GM23248 (cell line): ENCODE measurements around the gene RAI1. TPM values are rescaled to one million over a fixed set of nuclear protein-coding genes. Genes with fewer than 3 reads are reported as not detected.

Experiments used
- DNase-seq: peaks from one replicate; pipeline ENCODE4 v3.0.0-alpha.2; 2015
- H2AFZ ChIP-seq: fragments of 200-600 bp; sonication (generic); 2 replicates; pipeline ENCODE4 v1.6.1; 2016; ENCODE audit warnings: antibody characterized with exemption
- H3F3A ChIP-seq: fragments of 200-600 bp; sonication (generic); 2 replicates; pipeline ENCODE4 v1.6.1; 2016; ENCODE audit warnings: mild to moderate bottlenecking, antibody characterized with exemption, mixed run types; ENCODE audit not compliant: insufficient read depth
- H3K27ac ChIP-seq: fragments of 200-600 bp; sonication (generic); 2 replicates; pipeline ENCODE4 v1.5.1; 2016; ENCODE audit warnings: mild to moderate bottlenecking
- H3K27me3 ChIP-seq: fragments of 200-600 bp; sonication (generic); replicated peaks from 2 replicates; pipeline ENCODE4 v1.6.1; 2016; ENCODE audit warnings: mild to moderate bottlenecking; ENCODE audit not compliant: insufficient read depth
- H3K36me3 ChIP-seq: fragments of 200-600 bp; sonication (generic); 2 replicates; pipeline ENCODE4 v1.6.1; 2016; ENCODE audit warnings: low read depth, mild to moderate bottlenecking
- H3K4me1 ChIP-seq: fragments of 200-600 bp; sonication (generic); 2 replicates; pipeline ENCODE4 v1.6.1; 2016; ENCODE audit warnings: mild to moderate bottlenecking; ENCODE audit not compliant: insufficient read depth
- H3K4me2 ChIP-seq: fragments of 200-600 bp; sonication (generic); one replicate; pipeline ENCODE4 v1.6.1; 2016; ENCODE audit warnings: mild to moderate bottlenecking; ENCODE audit not compliant: unreplicated experiment
- H3K4me3 ChIP-seq: fragments of 200-600 bp; sonication (generic); 2 replicates; pipeline ENCODE4 v1.5.1; 2016; ENCODE audit warnings: mild to moderate bottlenecking
- H3K79me2 ChIP-seq: fragments of 200-600 bp; sonication (generic); 2 replicates; pipeline ENCODE4 v1.6.1; 2016; ENCODE audit warnings: mild to moderate bottlenecking; ENCODE audit not compliant: insufficient read depth
- H3K9ac ChIP-seq: fragments of 200-600 bp; sonication (generic); 2 replicates; pipeline ENCODE4 v1.6.1; 2016; ENCODE audit warnings: mild to moderate bottlenecking
- H3K9me2 ChIP-seq: fragments of 200-600 bp; sonication (generic); 2 replicates; pipeline ENCODE4 v1.6.1; 2016; ENCODE audit warnings: mixed run types, mild to moderate bottlenecking, moderate library complexity; ENCODE audit not compliant: insufficient read depth
- H3K9me3 ChIP-seq: fragments of 200-600 bp; sonication (generic); one replicate; pipeline ENCODE4 v1.6.1; 2017; ENCODE audit warnings: low read depth
- H4K20me1 ChIP-seq: fragments of 200-600 bp; sonication (generic); 2 replicates; pipeline ENCODE4 v1.6.0; 2016; ENCODE audit not compliant: insufficient read depth
- EZH2 ChIP-seq: fragments of 200-600 bp; sonication (generic); IDR thresholded peaks from 2 replicates; pipeline ENCODE4 v1.6.1; 2018; ENCODE audit warnings: antibody characterized with exemption, mild to moderate bottlenecking; ENCODE audit not compliant: insufficient read depth, poor library complexity, severe bottlenecking
- EZH2phosphoT487 ChIP-seq: fragments of 200-600 bp; sonication (generic); IDR thresholded peaks from 2 replicates; pipeline ENCODE4 v1.6.1; 2018; ENCODE audit warnings: antibody characterized with exemption, moderate library complexity, mild to moderate bottlenecking, low read depth; ENCODE audit not compliant: insufficient read depth
- WGBS, 2 experiments: methylation state at CpG; one replicate each; pipeline ENCODE4 v1.1.6; 2015 to 2017; ENCODE audit warnings: low lambda C conversion rate in 2 of 2, low coverage in 1 of 2; ENCODE audit errors: missing lambda C conversion rate in 2 of 2; 5-methylcytosine and 5-hydroxymethylcytosine counted together
- in situ Hi-C: fragments of 300-500 bp; cut with MboI; formaldehyde crosslinking; loops from 2 replicates; pipeline ENCODE4 v1.15.0; 2020
- polyA plus RNA-seq: library from polyadenylated mRNA; unstranded; fragments of >200 nt; fragmentation: Nextera tagmentation; extraction: Ambion mirVana; gene quantifications from 2 replicates; pipeline ENCODE4 v1.2.1, GENCODE V29; 2016
- total RNA-seq: library from RNA; depleted of rRNA; stranded (reverse); fragments of >200 nt; shearing (Covaris generic); gene quantifications from 2 replicates; pipeline ENCODE4 v1.2.3, GENCODE V29; 2014

Gene RAI1
- total and polyA plus RNA-seq, 2 experiments from 2014 or later, result 5.2 to 9.1 TPM

DNA sequence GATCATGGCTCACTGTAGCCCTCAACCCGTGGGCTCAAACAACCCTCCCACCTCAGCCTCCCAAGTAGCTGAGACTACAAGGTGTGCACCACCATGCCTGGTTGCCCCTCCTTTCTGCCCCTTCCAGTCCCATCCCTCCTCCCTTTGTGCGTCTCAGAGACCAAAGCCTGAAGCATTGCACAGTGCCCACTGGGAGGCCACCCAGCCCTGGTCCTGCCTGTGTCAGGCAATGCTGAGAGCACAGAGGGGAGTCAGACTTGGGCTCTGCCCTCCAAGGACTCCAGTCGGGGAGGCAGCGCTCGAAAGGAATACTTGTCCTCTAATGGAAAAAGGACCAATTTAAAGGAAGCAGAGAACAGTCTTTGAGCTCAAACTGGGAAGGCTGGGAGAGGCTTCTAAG, 20.4 kb downstream of the RAI1 start:
- H3K4me3 ChIP-seq, result no peak overlapping the region
- H4K20me1 ChIP-seq, result no peaks in the 10 kb centered on the region
- no peaks in the 10 kb centered on the region for H3K9me2 ChIP-seq
- H3K4me1 ChIP-seq, result peaks cover 13% of the 10 kb centered on the region
- H3K79me2 ChIP-seq, result peaks cover 99% of the 10 kb centered on the region
- no peaks in the 10 kb centered on the region for H3F3A ChIP-seq
- WGBS, 2 experiments, result 86 to 89% methylated on average over 5 of the region's 5 CpGs
- no peak overlapping the region for H3K27ac ChIP-seq
- H3K4me2 ChIP-seq, result no peak overlapping the region
- no peaks in the 10 kb centered on the region for H3K36me3 ChIP-seq
- no peak for TF ChIP-seq EZH2
- no peak for TF ChIP-seq EZH2phosphoT487
- H3K9me3 ChIP-seq, result no peaks in the 10 kb centered on the region
- no peak overlapping the region for H3K9ac ChIP-seq
- in situ Hi-C loops, result no loop called here
- H3K27me3 ChIP-seq, result no peaks in the 10 kb centered on the region
- no peak overlapping the region for H2AFZ ChIP-seq
- no peak for DNase-seq

DNA sequence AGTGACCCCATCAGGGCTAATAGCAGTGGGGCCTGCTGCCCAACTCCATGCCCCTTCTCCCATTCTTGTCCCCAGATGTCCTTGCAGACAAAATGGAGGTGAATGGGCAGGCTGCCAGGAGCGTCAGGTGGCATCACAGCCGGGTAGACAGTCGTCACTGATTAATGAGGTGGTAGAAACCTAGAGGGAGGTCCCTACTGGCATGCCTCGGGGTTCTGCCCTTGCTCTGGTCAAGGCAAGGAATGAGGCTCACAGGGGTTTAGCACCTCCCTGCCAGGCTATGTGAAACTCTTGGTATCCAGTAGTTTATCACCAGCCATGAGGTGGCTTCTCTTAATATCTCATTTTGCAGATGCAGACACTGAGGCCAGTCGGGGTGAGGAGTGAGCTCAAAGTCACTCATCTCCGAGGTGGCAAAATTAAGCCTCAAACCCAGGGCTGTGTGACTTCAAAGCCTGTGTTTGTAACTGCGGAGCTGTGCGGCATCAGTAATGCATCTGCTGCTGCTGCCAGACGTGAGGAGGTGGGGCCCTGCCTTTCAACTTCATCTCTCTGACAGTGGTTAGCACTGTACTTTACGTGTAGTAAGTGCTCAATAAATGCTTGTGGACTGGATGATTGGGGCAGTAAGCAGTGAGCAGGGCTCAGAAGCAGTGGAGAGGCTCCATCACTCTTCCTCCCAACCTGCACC, 21.3 kb downstream of the RAI1 start:
- Histone ChIP-seq H3K27ac (no peak overlapping the region), H3K4me1 (peaks cover 13% of the 10 kb centered on the region), H3K9ac (no peak overlapping the region), H3K79me2 (peaks cover 99% of the 10 kb centered on the region), H3K36me3 (no peaks in the 10 kb centered on the region), H3K4me3 (no peak overlapping the region), H3K9me3 (no peaks in the 10 kb centered on the region), H3K4me2 (no peak overlapping the region), H3K27me3 (no peaks in the 10 kb centered on the region), H2AFZ (no peak overlapping the region), H3K9me2 (no peaks in the 10 kb centered on the region), H4K20me1 (no peaks in the 10 kb centered on the region), H3F3A (no peaks in the 10 kb centered on the region)
- no peak for DNase-seq
- TF ChIP-seq EZH2phosphoT487, result no peak
- no peak for TF ChIP-seq EZH2
- in situ Hi-C loops, result no loop called here
- WGBS, 2 experiments, result 79 to 83% methylated on average over 10 of the region's 10 CpGs

DNA sequence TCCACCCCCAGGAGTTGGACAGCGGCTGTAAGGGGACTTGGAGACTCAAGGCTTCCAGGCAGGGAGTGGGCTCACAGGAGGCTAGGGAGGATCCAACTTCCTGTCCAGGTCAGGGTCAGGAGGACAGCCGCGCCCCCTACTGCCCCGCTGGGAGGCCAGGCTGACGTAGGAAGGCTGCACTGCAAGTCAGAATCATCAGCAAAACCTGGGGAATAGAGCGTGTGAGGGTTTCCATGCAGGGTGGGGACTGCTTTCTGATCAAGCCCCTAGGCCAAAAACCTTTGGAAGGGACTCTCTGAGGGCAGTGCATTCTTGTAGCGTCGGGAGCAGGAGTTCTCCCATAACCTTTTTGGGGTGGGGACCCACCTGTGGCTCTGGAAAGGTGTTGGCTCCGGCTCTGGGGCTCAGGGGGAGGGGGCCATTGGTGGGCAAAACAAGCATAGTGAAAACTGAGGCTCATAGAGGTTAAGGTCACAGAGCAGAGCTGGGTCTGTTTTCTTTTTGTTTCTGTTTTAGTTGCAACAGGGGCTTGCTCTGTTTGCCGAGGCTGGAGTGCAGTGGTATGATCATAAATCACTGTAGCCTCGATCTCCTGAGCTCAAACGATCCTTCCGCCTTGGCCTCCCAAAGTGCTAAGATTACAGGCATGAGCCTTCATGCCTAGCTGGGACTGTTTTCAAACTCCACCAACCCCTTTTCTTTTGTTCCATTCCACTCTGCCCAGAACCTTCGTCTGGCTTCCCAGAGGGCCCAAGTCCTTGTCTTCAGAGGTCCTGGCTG, 22.1 kb downstream of the RAI1 start:
- WGBS, 2 experiments, result 87 to 89% methylated on average over 14 of the region's 14 CpGs
- H3K4me2 ChIP-seq, result no peak overlapping the region
- no peaks in the 10 kb centered on the region for H4K20me1 ChIP-seq
- no peak overlapping the region for H3K9ac ChIP-seq
- no peak overlapping the region for H3K27ac ChIP-seq
- no peaks in the 10 kb centered on the region for H3K9me2 ChIP-seq
- in situ Hi-C loops, result no loop called here
- H3K9me3 ChIP-seq, result no peaks in the 10 kb centered on the region
- H3K27me3 ChIP-seq, result no peaks in the 10 kb centered on the region
- H3K79me2 ChIP-seq, result peaks cover 99% of the 10 kb centered on the region
- no peaks in the 10 kb centered on the region for H3K36me3 ChIP-seq
- H3F3A ChIP-seq, result no peaks in the 10 kb centered on the region
- H3K4me1 ChIP-seq, result peaks cover 13% of the 10 kb centered on the region
- H2AFZ ChIP-seq, result no peak overlapping the region
- no peak for DNase-seq
- no peak overlapping the region for H3K4me3 ChIP-seq
- no peak for TF ChIP-seq EZH2
- no peak for TF ChIP-seq EZH2phosphoT487

DNA sequence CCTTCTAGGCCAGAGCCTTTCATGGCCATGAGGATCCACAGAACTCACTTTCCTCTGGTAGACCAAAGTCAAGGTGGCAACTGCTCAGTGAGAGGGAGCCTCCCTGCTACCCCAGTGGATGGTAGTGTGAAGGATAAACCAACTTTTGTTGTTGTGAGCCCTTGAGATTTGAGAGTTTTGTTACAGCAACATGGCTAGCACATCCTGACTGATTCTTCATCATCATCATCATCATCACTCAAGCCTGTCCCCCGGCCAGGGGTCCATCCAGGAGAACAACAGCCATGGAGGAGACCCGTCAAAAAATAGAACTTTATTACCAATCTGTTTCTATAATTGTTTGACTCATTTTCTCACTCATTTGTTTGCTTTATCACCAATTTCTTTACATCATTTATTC, 23.7 kb downstream of the RAI1 start:
- H3K4me3 ChIP-seq, result no peak overlapping the region
- no peak overlapping the region for H3K27ac ChIP-seq
- H3K4me2 ChIP-seq, result no peak overlapping the region
- no peaks in the 10 kb centered on the region for H3K9me2 ChIP-seq
- no peak overlapping the region for H3K9ac ChIP-seq
- H4K20me1 ChIP-seq, result no peaks in the 10 kb centered on the region
- no peak overlapping the region for H2AFZ ChIP-seq
- H3K79me2 ChIP-seq, result peaks cover 93% of the 10 kb centered on the region
- TF ChIP-seq EZH2 (no peak), EZH2phosphoT487 (no peak)
- no peak for DNase-seq
- no peaks in the 10 kb centered on the region for H3K27me3 ChIP-seq
- H3K36me3 ChIP-seq, result no peaks in the 10 kb centered on the region
- H3K4me1 ChIP-seq, result no peaks in the 10 kb centered on the region
- 93 to 98% methylated on average over 2 of the region's 2 CpGs for WGBS, 2 experiments
- in situ Hi-C loops, result no loop called here
- no peaks in the 10 kb centered on the region for H3K9me3 ChIP-seq
- H3F3A ChIP-seq, result no peaks in the 10 kb centered on the region
